HG02678 (cell line): ENCODE measurements around the gene ARHGEF26.

ENCODE experiments used
- ATAC-seq: cut with Tn5 transposase; IDR thresholded peaks from one replicate; pipeline ENCODE4 v1.9.1; 2021; ENCODE audit warnings: mild to moderate bottlenecking, moderate library complexity; ENCODE audit not compliant: unreplicated experiment

ARHGEF26 gene

DNA sequence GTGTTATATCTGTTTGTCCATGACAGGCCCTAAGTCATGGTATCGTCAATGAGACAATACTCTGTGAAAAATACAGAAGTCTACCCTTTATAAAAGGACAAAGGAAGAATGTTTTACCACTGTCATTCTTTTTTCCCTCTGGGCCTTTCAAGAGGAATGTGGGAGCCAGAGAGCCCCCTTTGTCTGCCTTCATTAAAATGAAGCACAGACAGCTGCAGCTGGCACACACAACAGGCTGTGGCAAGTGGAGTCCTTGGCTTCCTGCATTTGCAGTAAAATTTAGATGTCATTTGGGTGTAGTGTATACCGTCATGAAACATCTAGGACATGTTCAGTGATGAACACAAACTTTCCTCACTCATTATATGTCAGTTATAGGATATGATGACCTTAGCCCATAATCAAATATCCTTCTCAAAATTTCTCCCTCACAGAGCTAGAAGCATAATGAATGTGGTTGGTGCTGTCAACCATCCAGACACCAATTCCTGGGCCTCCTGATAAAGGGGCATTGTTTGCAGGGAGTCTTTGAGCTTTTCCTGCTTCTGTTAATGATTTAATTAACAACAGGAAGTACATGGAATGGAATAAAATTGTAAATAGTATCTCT is 126.7 kb downstream of the ARHGEF26 start:
- ATAC-seq, result no peak

DNA sequence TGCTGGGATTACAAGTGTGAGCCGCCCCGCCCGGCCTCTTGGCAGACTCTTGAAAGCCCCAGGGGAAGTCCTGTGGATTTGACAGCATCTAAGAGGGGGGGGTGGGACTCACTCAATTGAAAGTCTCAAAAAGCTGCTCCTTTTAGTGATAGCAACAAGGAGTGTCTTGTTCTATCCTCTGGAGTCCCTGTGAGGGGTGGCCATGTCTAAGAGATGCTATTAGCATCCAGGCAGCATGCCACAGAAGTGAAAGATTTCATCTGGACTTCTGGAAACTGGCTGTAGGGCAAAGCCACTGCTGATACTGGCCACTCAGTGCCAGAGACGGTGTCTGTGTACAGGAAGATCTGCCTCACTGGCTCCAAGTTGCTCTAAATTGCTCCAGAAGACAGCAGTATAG is 129.1 kb downstream of the ARHGEF26 start:
- no peak for ATAC-seq

DNA sequence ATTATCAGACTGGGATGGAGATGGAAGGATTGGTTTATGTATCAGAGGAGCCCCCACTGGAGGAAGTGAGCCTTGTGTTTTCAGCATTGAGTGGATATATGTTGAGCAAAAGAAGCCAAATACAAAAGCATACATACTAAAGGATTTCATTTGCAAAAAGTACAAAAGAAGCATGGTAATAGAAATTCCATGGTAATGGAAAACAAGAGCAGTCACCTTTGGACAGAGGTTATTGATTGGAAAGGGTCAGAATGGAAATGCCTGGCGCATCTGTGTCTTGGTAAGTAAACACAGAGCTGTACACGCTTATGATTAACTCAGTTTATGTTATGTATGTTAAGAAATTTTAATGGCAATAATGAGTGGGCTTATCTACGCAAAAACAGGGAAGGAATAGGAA is 130.4 kb downstream of the ARHGEF26 start:
- ATAC-seq, result no peak

DNA sequence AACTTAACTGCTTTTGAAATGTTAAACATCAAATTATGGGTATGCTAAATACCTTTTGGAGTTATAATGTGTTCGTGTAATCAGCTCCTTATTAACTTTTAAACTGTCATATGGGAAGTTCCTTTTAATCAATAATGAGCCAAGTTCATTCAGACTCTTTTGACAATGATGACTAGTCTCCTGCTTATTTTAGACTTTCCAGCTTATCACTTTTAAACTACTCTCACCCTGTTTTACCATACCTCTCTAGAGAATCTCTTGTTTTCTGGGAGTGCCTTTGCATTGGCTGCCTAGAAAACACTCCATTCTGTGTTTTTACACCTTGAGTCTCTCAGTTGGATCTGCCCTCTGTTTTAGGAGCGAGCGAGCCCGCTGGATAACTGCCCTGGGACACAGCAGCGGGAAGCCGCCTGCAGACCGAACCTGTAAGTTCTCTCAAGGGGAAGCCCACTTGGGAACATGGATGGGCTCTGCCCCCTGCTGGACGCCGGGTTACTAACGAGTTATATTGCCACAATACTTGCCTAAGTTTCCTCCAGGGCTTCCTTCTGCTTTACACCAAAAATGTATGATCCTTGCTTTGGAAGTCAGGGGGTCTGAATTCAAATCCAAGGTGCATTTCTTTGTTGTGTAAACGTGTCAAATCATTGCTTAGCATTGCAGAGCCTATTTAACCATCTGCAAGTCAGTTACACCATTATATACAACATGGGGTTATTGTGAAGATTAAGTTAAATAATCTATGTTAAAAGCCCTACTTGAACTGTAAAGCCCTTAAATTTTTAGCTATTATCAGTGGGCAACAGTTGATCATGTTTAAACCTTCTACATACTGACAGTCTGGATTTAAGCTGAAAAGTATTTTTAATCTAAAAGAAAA is 131.8 kb downstream of the ARHGEF26 start:
- ATAC-seq, result peak; percentile 88

DNA sequence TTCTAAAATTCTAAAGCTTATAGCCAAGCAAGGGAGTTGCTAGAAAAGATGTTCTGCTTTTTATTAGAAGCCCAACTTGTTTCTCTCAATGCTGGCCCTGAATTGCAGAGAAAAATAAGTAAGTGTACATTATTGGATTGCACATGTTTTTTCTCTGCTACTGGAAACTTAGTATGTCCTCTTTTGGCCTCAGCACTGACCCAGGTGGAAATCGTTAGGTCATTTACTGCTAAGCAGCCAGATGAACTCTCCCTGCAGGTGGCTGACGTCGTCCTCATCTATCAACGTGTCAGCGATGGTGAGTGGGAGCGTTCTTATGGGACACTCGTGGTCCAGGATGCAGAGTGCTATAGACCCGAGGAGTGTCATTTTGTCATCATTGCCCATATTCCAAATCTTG is 133.3 kb downstream of the ARHGEF26 start:
- no peak for ATAC-seq

DNA sequence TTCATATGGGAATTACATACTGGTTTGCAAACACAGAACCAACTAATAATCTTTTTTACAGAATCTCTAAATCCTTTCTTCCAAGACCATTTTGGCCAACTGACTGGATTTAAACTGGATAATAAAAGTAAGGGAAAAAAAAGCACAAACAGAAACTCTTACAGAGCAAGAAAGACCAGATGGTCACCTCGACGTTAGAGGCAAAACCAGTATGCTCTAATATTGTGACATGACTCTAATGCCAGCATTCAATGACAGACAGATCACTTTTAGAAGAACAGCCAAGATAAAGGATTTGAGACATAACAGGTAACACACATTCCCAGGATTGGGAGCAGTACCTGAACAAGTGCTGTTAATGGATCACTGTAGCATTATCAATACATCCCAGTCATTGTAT is 152.2 kb downstream of the ARHGEF26 start:
- no peak for ATAC-seq

DNA sequence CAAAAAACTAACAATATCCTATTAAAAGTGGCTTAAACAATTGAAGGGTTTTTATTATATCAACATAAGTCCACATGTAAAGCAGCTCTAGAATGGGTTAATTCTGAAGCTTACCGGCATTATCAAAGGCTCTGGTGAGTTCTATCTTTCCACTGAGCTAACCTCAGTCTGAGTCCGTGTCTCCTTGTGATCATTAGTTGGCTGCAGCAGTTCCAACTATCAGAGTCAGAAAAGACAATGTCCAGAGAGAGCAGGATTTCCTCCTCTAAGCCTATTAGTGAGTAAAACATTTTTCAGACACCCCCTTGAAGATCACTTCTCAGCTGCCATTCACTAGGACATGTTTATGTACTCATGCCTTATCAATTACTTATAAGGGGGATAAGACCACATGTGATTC is 153.2 kb downstream of the ARHGEF26 start:
- no peak for ATAC-seq

DNA sequence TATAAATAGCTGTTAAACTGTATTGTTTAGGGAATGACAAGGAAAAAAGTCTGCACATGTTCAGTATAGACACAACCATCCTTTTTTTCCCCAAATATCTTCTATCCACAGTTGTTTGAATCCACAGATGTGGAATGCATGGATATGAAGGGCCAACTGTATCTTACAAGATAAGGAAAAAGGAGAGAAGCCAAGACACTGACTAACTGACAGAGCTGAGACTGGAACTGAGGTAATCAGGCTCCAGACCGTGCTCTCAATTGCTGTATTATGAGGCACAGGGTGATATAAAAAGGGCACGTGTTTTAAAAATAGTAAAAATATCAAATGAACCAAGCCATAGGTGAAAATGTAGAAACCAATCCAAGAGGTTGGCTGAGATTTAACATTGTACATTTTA is 154.1 kb downstream of the ARHGEF26 start:
- ATAC-seq, result no peak

DNA sequence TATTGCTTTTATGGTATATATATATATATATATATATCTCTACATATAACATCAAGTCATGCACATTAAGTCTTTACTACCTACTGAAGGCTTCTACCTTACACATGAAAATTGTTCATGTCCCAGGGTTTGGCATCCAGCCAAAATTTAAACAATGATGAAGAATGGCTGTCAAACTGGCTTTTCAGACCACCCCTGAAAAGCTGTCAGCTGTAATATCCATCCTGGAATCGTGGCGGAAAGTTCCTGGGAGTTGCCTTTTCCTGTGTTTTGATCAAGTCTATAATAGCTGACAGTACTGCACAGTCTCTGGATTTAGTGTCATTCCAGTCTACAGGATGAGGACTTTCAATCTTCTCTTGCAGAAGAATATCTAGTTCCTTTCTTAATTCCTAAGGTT is 154.8 kb downstream of the ARHGEF26 start:
- no peak for ATAC-seq

DNA sequence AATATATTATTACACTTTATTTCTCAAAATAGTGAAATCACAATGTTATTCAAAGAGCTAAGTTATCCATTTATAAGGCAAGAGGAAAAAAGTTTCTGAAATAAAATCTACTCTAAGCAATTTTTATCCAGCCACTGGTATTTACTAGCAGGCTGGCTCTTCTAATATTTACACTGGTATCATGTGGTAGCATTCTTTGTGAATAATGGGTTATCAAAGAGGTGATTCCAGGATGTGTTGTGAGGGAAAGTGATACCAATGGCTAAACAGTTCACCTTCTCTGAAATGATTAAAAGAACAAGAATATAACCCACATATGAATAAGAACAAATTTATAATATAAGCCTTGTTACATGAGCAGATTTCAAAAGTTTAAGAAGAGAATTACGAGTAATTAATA is 159.0 kb downstream of the ARHGEF26 start:
- no peak for ATAC-seq

DNA sequence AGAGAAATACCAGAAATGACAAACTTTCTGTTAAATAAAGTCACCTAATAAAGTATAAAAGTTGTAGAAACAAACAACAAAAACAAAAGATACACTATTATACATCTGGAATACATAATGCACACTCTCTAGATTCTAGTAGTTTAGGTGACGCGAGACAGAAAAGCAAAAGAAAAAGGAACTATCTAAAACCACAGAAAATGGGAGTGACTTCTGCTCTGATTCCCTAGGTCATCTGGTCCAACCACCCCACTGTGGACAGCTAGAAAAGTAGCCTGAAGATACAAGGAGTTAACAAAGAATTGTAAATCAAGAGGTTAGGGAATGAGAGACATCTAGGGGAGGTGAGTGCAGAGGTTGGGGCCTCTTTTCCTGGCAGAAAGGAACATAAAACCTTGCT is 164.0 kb downstream of the ARHGEF26 start:
- ATAC-seq, result no peak

DNA sequence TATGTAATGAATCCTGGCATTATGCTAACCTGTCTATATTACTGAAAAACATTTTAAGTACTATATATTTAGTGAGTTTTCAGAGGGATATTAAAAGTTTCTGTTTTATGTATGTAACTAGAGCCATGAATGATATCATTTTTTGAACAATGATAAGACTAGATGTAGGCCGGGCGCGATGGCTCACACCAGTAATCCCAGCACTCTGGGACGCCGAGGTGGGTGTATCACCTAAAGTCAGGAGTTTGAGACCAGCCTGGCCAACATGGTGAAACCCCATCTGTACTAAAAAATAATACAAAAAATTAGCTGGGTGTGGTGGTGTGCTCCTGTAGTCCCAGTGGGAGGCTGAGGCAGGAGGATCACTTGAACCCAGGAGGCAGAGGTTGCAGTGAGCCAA is 169.0 kb downstream of the ARHGEF26 start:
- no peak for ATAC-seq

DNA sequence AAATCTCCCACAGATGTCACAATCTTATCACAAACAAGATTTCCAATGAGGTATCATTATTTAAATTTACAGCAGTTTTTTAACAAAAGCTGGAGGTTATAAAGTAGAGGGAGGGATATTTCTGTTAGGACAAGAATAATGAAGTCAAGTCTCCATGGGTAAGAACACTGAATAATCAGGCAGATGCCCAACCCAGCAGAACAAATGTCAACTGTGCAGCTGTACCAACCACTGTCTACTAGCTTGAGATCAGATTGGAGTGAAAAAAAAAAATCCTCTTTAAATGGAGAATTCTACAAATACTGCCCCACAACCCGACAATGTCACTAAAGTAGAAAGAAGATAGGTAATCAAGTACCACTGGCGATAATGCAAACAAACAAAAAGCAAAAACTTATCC is 172.8 kb downstream of the ARHGEF26 start:
- ATAC-seq, result no peak

DNA sequence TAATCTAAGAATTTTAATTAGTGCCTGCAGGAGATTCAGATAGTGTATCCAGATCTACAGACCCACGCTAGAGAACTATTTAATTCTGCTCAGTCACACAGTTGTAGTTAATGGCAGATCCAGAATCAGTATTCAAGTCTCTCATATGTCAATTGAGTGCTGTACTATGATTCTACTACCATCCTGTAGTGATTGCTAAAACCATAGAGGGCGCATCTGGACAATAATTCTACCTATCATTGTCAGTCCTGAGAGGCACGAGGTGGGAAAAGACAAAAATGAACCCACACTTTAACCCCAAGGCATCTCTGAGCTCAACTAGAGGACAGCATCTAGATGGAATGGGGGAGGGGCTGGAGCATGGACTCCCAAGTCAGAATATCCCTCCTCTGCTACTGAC is 180.4 kb downstream of the ARHGEF26 start:
- no peak for ATAC-seq

DNA sequence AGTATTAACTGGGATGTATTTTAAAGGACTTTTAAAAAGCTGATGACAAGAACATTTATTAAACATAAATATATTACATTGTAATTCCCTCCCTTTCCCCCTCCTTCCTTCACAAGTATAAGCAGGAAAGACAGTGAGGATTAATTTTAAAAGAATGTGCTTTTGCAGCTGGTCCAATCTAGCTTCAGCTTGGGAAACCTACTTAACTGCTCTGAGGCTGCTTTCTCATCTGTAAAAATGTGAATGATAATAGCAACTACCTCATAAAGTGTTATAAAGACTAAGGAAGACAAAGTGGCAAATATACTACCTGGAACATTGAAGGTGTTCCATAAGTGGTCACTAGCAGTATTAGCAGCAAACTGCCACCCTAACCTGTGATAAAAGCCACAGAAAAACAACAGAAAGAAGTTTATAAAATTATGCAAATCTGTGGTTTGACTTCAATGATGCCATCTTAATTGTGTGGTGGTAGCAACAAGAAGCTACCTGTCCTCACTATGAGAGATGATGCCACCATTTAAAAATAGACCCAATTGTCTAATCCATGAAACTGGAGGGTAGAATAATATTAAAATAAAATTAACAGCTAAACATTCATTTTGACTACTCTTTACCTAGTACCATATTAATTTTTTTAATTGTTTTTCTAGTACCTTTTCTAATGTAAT is 183.1 kb downstream of the ARHGEF26 start:
- no peak for ATAC-seq

DNA sequence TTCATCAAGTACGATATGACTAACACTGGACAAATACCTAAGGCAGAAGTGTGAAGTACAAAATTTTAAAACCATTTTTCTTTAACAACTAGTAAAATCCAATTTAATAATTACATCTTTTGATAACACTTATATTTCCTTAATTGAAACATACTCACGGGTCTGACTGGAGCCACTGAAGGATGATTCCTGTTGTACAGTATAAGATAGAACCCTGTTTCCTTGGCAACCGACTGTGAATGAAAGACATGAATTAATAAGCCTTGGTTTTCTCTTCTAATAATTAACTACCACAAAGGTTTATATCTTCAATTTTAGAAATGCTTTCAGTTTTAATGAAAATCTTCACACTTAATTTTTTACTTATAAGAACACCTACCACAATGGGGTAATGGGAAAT is 183.7 kb downstream of the ARHGEF26 start:
- ATAC-seq, result peak; percentile 53

DNA sequence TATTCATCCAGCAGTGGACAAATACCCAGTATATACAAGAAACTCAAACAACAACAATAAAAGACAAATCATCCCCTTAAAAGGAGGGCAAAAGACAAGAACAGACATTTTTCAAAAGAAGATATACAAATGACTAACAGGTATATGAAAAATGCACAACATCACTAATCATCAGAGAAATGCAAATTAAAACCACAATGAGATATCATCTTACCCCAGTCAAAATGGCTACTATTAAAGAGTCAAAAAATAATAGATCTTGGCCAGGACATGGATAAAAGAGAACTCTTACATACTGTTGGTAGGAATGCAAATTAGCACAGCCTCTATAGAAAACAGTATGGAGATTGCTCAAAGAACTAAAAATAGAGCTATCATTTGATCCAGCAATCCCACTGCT is 186.2 kb downstream of the ARHGEF26 start:
- ATAC-seq, result no peak
